ENCODE results near the gene NEK10.
"Not testable (repeated sequence)": the region's sequence is repeated elsewhere in the genome, so short reads cannot be mapped to it uniquely, and the experiment has no call there.

NEK10 gene

DNA sequence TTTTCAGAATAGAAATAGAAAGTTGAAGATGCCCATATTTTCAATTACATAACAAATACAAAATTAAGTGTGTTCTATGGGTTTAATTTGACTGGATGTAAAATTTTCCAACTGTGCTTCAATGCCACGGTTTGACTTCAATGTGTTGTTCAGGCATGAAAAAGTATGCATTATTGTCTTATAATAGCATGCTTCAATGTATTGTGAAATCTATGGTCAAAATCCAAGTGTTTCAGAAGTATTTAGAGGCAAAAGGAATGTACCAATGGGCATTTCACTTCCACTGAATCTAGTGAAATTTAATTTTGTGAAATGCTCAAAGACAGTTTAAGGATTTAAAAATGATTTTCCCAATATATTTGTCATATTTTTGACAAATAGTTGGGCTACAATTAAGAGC, 16.0 kb downstream of the NEK10 start:
- no peak for DNase-seq

DNA sequence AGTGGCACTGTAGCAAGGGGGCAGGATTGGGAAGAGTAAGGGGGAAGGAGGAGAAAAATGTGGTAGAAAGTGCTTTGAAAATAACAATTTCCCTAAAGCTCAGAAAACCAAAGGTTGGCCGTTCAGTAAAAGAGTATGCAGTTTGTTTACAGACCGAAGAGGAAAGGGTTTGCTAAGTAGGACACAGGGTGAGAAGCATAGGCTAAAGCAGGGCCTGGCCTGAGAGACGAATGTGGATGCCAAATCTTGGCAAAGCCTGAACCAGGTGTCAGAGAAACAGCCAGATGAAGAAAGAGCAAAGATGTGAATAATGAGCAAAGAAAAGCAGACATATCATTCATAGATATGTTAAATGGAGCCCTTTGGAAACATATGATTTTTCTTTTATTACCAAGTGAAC, 17.1 kb downstream of the NEK10 start:
- no peak for DNase-seq

DNA sequence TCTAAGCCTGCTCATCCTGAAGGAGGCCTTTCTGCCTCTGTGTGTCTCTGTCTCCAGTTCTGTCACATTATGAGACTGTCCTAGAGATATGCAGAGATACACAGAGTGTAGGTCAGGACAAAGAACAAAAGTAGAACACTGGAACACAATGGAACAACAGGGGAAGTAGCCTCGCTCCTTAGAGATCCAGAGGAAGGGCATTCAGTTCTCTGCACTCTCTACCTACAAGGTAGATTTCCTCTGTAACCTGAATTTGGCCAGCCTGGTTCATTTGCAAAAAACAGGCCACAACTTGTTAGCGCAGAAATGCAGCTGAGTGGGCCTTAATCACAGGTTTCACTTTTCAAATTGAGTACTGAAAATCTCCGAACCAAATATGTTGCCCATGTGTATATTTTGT, 19.4 kb downstream of the NEK10 start:
- DNase-seq = no peak

DNA sequence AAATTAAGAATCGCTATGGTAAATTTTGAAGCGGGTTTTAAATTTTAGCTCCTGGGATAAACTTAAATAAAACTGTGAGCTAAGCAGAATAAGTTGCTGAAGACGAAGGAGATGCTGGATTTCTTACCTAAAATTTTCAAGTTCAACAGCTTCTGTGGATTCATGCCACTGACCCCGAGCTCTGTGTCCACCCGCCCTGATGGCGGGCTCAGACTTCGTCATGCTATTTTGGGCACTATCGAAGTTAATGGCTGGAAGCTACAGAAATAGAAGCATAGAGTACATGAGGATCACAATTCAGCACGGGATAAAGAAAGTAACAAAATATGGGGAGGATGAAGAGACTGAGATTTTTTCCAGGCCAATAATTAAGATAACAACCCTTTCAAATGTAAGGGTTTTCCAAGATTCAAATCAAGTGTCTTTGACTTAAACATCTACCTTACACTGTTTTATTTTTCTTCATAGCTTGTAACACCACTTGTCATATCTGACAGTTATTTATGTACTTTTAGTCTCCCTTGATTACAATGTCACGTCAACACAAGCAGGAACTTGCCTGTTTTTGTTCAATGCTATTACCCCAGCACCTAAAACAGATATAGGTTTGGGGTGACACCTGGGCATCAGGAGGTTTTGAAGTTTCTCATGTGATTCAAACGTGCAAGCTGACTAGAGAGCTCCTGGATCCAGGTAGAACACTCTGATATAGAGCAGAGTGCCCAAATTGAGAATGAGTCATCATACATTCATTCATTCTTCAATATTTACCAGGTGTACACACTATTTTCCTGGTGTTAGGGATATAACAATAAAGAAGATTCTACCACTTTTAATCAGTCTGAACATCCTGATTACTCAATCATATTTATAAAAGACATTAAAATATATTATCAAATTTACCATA, 23.0 kb downstream of the NEK10 start:
- peak; percentile 55 for DNase-seq

DNA sequence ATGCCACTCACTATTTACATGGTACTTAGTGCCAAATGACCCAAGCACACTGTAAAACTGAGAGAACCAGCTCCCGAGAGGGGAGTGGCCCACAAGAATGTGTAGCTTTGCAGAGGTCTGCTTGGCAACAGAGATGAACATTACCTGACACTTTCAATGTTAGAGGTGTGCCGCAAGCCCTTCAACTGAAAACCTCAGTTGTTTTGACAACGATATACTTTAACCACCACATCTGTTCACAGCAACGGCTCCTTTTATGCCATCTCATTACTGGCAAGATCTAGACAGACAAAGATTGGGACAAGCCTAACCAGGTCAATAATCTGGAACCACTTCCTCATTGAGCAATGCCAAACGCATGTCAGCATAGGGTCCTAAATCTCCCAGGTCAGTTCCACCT, 23.7 kb downstream of the NEK10 start:
- peak; percentile 21 for DNase-seq

DNA sequence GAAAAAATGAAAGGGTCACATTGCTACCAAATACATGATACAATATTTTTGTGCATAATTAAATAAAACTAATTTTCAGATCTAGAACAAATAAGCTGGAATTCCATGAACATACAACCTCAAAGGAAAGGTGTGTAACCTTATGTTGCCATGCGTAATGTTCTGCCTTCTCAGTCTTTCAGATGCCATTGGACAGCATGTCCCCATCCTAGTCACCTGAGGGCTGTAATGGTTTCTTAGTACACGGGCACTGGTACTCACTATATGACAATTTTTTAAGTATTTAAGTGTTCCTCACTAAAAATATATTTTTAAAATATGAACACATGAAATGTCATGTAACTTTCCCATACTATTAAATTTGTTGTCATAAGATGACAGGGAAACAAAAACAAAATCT, 24.1 kb downstream of the NEK10 start:
- DNase-seq = no peak

DNA sequence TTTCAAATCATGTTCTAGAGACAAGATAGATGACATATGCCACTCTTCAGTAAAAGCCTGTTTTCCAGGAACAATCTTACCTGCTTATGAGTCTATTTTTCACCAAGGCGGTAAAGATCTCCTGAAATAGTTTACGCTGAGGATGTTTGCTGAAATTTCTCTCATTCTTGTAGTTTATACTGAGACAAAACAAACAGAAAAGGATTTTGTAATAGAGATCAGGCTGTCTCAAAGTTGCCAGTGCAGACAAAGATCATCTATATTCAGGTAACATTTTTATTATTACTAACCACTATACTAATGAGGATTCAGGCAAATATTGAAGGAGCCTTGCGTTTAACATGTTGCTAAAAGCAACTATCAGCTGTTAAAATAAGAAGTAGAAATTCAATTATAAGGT, 25.0 kb downstream of the NEK10 start:
- no peak for DNase-seq

DNA sequence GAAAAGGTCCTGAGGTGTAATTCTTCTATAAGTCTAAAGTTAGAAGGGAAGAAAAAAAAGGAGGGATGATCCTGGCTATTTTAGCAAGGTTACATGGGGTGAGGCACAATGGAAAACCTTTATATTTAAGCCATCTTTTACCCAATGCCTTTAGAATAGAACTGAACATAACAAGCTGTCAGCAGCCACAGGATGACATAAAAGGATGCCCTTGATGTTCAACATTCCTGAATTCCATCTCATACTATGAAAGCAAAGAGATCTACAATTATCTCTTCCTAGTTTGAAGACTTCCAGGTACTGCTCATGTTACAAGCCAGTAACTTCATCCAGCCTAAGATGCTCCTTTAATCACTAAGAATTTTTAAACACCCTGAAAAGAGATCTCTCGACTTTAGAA, 26.9 kb downstream of the NEK10 start:
- no peak for DNase-seq

DNA sequence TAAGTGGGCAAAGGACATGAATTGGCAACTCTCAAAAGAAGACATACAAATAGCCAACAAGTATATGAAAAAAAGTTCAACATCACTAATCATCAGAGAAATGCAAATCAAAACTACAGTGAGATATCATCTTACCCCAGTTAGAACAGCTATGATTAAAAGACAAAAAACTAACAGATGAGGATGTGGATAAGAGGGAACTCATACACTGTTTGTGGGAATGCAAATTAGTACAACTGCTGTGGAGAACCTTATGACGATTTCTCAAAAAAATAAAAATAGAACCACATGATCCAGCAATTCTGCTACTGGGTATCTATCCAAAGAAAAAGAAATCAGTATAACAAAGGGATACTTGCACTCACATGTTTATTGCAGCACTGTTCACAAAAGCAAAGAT, 28.6 kb downstream of the NEK10 start:
- no peak for DNase-seq

DNA sequence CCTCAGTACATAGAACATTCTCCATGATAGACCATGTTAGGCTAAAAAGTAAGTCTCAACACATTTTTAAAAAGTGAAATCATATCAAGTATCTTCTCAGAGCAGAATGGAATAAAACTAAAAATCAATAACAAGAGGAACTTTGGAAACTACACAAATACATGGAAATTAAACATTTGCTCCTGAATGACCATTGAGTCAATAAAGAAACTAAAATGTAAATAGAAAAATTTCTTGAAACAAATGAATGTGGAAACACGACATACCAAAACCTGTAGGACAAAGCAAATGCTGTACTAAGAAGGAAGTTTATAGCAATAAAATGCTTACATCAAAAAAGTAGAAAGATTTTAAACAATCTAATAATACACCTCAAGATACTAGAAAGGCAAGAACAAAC, 33.6 kb downstream of the NEK10 start:
- DNase-seq = no peak

DNA sequence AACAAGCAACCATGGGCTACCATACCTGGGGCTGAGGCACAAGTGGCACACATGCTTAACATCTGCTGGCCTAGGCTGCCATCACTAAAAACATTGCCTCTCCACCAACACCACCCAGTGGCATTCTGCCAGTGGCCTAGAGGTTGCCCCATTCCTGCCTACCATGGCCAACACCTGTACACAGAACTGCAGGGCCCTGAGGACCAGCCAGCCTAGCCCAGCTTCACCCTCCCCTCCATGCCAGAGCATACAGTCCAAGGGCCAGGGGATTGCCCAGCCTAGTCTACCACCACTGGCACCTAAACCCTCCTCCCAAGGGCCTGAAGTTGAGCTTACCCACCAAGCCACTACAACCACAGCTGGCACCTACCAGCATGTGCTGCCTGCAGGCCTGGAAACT, 35.3 kb downstream of the NEK10 start:
- DNase-seq = no peak

DNA sequence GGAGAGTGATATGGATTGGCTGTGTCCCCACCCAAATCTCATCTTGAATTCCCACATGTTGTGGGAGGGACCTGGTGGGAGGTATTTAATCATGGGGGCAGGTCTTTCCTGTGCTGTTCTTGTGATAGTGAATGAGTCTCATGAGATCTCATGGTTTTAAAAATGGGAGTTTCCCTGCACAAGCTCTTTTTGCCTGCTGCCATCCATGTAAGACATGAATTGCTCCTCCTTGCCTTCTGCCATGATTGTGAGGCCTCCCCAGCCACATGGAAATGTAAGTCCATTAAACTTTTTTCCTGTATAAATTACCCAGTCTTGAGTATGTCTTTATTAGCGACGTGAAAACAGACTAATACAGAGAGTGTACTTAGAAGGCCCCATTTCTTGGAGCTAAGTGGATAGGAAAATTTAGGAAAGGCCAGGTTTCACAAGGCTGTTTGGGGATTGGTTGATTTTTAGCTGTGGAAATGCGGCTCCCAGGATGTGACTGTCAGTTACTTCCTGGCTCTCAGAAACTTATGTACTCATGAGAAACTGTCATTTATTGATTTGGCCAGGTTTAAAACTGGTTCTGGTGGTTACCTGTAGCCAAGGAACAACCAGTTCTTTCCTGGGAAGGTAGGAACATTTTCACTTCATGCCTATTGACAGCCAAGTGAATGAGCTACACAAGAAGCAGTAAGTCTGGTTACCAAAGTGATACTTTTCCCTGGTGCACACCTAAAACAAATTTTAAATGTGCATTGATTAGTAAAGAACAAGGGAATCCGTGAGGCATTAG, 40.0 kb downstream of the NEK10 start:
- DNase-seq = not testable (repeated sequence)

DNA sequence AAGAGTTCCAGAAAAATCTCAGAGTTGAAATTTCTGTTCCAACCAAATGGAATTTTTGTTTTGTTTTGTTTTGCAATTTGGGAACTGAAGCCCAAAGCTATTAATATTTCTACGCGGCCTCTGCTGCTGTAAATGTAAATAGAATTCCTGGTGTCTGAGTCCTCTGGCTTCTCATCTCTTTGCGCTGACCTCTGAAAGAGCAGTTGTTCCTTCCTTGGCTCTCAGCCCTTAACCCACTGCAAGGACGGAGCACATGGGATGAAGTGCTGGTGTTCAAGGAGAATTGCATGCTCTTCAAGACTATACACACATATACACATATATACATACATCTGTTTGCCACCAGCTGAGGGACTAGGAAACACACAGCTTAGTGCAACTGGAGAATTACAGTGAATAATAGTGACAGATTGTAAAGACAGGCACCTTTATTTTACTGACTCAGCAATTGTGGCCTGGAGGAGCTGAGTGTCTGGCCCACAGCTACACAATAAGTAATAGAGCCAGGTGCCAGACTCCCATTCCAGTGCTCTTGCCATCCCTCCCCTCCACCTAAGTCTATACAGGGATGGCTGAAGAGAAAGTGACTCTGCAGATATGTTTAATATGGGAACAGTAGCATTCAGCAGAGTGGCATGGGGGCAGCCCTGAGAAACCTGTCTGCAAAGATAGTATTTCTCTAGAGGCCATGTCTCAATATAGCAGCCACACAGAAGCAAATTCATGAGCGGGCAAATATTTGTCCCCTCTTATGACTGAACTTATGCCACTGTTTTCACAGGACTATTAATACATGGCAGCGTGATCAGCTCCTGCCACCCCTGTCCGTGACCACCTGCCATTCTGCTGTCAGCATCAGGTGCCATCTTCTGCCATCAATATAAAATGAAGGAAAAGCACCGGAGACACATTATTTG, 42.3 kb downstream of the NEK10 start:
- no peak for DNase-seq

DNA sequence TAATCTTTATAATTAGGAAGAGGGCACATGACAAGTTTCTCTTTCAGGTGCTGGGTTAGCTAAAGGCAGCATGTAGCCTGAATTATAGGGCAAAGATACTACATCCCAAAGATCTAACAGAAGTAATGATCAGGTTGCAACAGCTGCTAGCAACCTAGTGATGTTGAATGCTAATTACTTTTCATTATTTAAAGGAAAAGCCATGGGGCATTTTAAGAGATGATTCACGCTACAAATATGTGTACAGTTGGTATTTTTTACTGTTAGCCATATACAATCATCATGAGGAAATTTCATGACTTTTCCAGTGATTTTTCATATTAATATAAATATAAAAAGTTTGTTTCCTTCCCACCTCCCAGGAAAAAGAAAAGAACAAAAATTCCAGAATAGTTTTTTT, 43.0 kb downstream of the NEK10 start:
- no peak for DNase-seq

DNA sequence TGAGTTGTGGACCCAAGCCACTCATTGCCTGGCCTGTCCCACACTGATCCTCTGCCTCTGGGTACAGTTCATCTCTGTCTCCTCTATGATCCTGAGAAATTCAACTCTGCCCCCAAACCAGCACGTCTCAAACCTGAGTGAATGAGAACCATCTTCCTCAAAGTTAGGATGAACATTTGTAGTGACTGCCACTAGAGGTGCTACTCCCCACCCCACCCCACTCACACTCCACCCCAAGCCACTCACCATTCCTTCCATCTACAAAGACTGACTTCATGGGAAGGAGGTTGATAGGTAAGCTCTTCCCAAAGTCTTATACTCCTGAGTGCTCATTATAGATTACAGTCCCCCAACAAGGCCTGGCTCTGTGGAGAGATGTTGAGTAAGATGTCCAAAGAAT, 43.8 kb downstream of the NEK10 start:
- DNase-seq = no peak

DNA sequence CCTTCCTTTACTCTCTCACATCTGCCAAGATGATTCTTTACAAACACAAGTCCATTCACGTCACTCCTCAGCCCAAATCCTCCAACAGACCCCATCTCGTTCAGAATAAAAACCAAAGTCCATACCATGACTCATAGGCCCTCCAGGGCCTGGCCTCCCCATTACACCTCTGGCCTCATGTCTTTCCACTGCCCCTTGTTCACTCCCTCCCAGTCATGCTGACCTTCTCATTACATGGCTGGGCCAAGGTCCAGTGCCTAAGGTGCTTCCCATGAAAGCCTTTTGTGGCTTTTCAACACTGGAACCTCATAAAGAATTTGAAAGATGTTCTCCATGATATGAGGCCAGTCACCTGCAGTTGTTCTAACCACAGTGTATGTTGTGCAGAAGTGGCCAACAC, 44.5 kb downstream of the NEK10 start:
- DNase-seq = no peak

DNA sequence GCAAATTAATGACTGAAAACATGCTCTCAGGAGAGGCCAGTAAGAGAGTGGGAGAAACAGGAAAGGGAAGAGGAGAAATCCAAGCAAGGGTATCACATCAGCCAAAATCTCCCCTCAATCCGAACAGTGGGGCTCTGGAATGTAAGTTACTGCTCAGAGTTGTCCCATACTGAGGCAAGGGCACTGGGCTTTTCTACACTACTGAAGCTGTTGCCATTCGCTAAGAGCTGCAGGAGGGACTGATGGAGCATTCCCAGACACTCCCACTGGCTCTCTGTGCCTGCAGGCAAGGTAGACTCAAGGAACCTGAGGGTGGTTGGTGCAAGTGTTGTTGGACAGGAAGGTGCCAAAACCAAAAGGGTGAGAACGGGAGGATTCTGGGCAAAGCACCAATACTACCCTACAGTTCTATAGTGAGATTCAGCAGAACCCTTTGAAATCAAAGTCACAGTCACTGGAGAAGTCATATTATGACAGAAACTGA, 46.1 kb downstream of the NEK10 start:
- DNase-seq = no peak

DNA sequence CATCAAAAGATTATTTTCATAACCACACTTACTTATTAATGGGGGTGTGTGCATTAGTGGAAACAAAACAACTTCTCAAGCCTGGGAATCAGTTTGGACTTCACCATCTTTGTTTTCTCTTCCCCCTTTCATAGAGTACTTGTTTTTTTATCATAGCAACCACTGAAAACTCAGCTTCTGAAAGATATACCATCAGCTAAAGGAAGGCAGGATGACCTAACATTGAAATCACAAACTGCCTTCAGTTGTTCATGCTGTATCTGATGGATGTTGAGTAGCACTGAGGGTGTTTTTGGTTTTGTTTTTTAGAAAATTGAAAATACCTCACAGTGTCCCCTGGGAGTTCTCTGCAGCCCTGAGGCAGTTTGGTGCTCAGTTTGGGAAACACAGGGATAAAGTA, 46.5 kb downstream of the NEK10 start:
- DNase-seq = no peak

DNA sequence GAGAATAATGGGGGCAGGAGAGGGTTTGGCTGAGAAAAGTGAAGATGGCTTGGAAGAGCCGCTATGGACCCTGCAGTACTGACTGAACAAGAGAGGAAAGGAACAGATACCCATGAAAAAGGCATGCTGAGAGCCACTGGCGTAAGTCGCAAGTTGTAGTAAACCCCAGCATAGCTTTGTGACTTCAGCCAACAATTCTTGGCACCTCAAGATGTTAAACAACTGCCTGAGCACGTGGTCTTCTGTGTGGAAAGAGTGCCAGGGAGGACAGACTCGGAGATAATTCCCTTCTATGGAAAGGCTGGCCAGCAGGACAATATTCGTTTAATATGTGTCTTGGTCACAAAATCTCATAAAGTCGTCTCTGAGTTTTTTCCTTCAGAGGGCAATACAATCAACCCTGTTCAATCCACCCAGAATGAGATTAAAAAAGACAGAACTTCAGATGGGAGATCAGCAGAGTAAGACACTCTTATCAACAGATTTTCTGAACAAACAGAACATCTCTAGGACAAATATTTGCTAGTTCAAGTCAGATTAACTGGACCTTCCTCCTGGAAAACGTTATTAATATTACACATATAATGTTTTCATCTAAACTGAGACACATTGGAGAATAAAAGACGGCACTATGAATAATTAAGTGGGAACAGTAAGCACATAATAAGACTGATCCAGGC, 49.2 kb downstream of the NEK10 start:
- no peak for DNase-seq

DNA sequence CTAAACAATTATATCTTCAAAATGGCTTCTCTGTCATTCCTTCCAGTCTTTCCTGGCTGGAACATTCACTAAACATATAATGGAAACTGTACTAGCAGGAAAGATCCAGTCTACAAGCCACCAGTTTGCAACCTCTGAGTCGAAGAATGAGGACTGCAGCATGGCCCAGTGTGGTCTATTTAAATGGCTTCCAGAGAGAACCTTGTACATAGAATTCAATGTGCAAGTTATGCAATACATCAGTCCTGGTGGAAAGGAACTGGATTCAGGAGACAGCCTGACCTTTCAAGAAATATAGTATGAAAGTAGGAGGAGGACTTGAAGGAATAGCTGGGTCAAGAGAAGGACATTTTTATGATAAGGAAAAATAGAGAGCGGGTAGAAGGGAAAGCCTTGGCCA, 49.9 kb downstream of the NEK10 start:
- no peak for DNase-seq

DNA sequence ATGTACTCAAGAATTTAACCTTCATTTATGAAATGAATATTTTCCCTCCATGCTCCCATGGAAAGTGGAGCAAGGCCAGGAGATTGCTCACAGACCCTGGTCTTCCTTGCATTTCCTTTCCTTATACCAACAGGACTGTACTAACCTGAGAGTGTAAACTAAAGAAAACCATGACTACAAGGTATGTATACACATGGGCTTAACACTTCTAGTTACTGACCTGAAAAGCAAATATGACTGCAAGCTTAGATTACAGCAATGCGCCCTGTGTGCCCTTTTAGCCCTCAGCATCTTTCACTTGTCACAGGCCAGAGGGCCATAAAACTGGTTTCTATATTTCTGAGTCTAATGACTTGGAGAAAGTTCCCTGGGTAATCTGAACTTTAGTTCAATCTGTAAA, 52.1 kb downstream of the NEK10 start:
- peak; percentile 82 for DNase-seq

DNA sequence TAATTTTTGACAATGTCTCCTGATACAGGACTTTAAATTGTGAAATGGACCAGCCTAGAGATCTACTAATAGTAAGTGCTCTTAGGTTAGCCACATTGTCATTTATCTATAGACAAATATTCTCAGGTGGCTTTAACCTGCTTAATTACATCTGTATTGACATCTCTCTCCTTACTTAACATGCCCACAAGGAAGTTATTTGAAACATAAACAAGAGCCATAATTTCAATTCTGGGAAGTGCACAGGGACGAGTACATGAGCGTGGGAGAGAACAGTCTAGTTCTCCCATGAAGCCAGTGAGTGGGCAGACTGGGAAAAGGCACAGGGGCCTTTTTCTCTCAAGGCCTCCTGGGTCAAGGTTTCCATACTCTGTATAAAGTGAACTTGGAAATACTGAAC, 54.2 kb downstream of the NEK10 start:
- DNase-seq = no peak
